GM19193 (cell line): Measurements from ENCODE around the gene AP2S1.

Experiments used
- POLR2A ChIP-seq: IDR thresholded peaks from 4 replicates; pipeline ENCODE4 v1.6.1; 2011; ENCODE audit not compliant: insufficient read depth, insufficient read length; ENCODE audit errors: extremely low read depth

The AP2S1 gene

GRCh38 chr19:46860125-46860845 is 9.6 kb upstream of the AP2S1 start:
- TF ChIP-seq POLR2A = peak; percentile 86

- TF ChIP-seq POLR2A = no peak
Observed at GRCh38 chr19:46859637-46860124, 9.0 kb upstream of the AP2S1 start.

- peak; percentile 39 for TF ChIP-seq POLR2A
Observed at GRCh38 chr19:46856062-46857022, 5.7 kb upstream of the AP2S1 start.

GRCh38 chr19:46852830-46853229 is 2.2 kb upstream of the AP2S1 start:
- no peak for TF ChIP-seq POLR2A

GRCh38 chr19:46849610-46850009 is 1.0 kb downstream of the AP2S1 start:
- TF ChIP-seq POLR2A = no peak

GRCh38 chr19:46848389-46848788 is 2.3 kb downstream of the AP2S1 start:
- TF ChIP-seq POLR2A = no peak

GRCh38 chr19:46847528-46847927 is 3.1 kb downstream of the AP2S1 start:
- TF ChIP-seq POLR2A = no peak

- no peak for TF ChIP-seq POLR2A
Observed at GRCh38 chr19:46845959-46846459, 4.6 kb downstream of the AP2S1 start.

- no peak for TF ChIP-seq POLR2A
Observed at GRCh38 chr19:46844067-46844489, 6.6 kb downstream of the AP2S1 start.

GRCh38 chr19:46842791-46843190 is 7.9 kb downstream of the AP2S1 start:
- TF ChIP-seq POLR2A = no peak

GRCh38 chr19:46841458-46842083 is 9.1 kb downstream of the AP2S1 start:
- TF ChIP-seq POLR2A = no peak

GRCh38 chr19:46840498-46840942 is 10.1 kb downstream of the AP2S1 start:
- no peak for TF ChIP-seq POLR2A

GRCh38 chr19:46839752-46840497 is 10.7 kb downstream of the AP2S1 start:
- no peak for TF ChIP-seq POLR2A

GRCh38 chr19:46838160-46838559 is 12.5 kb downstream of the AP2S1 start:
- no peak for TF ChIP-seq POLR2A

GRCh38 chr19:46834984-46835383 is 15.7 kb downstream of the AP2S1 start:
- no peak for TF ChIP-seq POLR2A

GRCh38 chr19:46834121-46834520 is 16.5 kb downstream of the AP2S1 start:
- TF ChIP-seq POLR2A = no peak
